Fibroblast of mammary gland (primary cell): ENCODE data around the gene ABHD5.

ENCODE experiments used
- DNase-seq: peaks from one replicate; pipeline ENCODE4 v3.0.0-alpha.2; 2010; ENCODE audit warnings: low read depth
- H3K4me3 ChIP-seq: 2 replicates; pipeline ENCODE4 v1.5.1; 2011; ENCODE audit warnings: low read depth, mild to moderate bottlenecking, low read length, moderate library complexity; ENCODE audit not compliant: control insufficient read depth
- CTCF ChIP-seq: conservative IDR thresholded peaks from 2 replicates; pipeline ENCODE4 v1.5.1; 2011; ENCODE audit warnings: low read depth, low read length, inconsistent platforms; ENCODE audit not compliant: control insufficient read depth, insufficient read depth

Gene ABHD5

GRCh38 chr3:43742920-43743319 is 52.2 kb downstream of the ABHD5 start:
- TF ChIP-seq CTCF = peak; percentile 52
- H3K4me3 ChIP-seq = no peak overlapping the region
- peak; percentile 72 for DNase-seq

- TF ChIP-seq CTCF = no peak
- no peak overlapping the region for H3K4me3 ChIP-seq
- DNase-seq = peak; percentile 74
Observed at GRCh38 chr3:43747641-43748040, 56.9 kb downstream of the ABHD5 start.

GRCh38 chr3:43748179-43748578 is 57.4 kb downstream of the ABHD5 start:
- no peak for TF ChIP-seq CTCF
- no peak overlapping the region for H3K4me3 ChIP-seq
- DNase-seq = peak; percentile 72

- no peak for TF ChIP-seq CTCF
- H3K4me3 ChIP-seq = no peak overlapping the region
- no peak for DNase-seq
Observed at GRCh38 chr3:43748645-43749044, 57.9 kb downstream of the ABHD5 start.

GRCh38 chr3:43752905-43753304 is 62.2 kb downstream of the ABHD5 start:
- no peak for TF ChIP-seq CTCF
- H3K4me3 ChIP-seq = no peak overlapping the region
- DNase-seq = peak; percentile 26

- H3K4me3 ChIP-seq = no peak overlapping the region
- DNase-seq = peak; percentile 57
- no peak for TF ChIP-seq CTCF
Observed at GRCh38 chr3:43753741-43754715, 63.3 kb downstream of the ABHD5 start.
